Ascending aorta (tissue), 2 donors: ENCODE results near the gene FAHD2A. TPM values are rescaled to one million over a fixed set of nuclear protein-coding genes. Genes with fewer than 3 reads are reported as not detected.
"Not testable (repeated sequence)": the region's sequence is repeated elsewhere in the genome, so short reads cannot be mapped to it uniquely, and the experiment has no call there.

ENCODE experiments used
- DNase-seq, 2 donors: peaks; one replicate each; pipeline ENCODE4 v3.0.0-alpha.2; 2019; ENCODE audit warnings: low spot score in 2 of 2
- H3K27ac ChIP-seq, 2 donors: fragments of 200-600 bp; sonication (generic); one replicate each; pipeline ENCODE4 v1.5.1; 2016 to 2017; ENCODE audit warnings: mild to moderate bottlenecking in 1 of 2
- H3K27me3 ChIP-seq: fragments of 200-600 bp; sonication (generic); one replicate; pipeline ENCODE4 v1.5.1; 2017
- H3K36me3 ChIP-seq, 2 donors: fragments of 200-600 bp; sonication (generic); one replicate each; pipeline ENCODE4 v1.5.1; 2016
- H3K4me1 ChIP-seq, 2 donors: fragments of 200-600 bp; sonication (generic); one replicate each; pipeline ENCODE4 v1.5.1; 2016 to 2017; ENCODE audit warnings: mild to moderate bottlenecking in 1 of 2
- H3K4me3 ChIP-seq, 2 donors: fragments of 200-600 bp; sonication (generic); one replicate each; pipeline ENCODE4 v1.5.1; 2016 to 2017; ENCODE audit warnings: mild to moderate bottlenecking in 1 of 2
- H3K9me3 ChIP-seq, 2 donors: fragments of 200-600 bp; sonication (generic); one replicate each; pipeline ENCODE4 v1.5.1; 2016
- intact Hi-C: fragments of 100-400 bp; cut with DNase I; formaldehyde crosslinking; loops from one replicate; pipeline ENCODE4 v1.15.1; 2023
- total RNA-seq: library from RNA; depleted of rRNA; stranded (reverse); fragments of >200 nt; gene quantifications from one replicate; pipeline ENCODE4 v1.1.0, GENCODE V29; 2016
- TF ChIP-seq, protein P1 (sequence below), 3 experiments: fragments of 200-600 bp in 2 of 3; fragments of 450-650 bp in 1 of 3; sonication (generic) in 2 of 3; IDR thresholded peaks; one replicate each; pipeline ENCODE4 v1.5.1; 2016 to 2019; ENCODE audit warnings: antibody characterized with exemption in 3 of 3, mild to moderate bottlenecking in 1 of 3, moderate library complexity in 1 of 3

FAHD2A gene
- total RNA-seq, 1 donor from 2014 or later: 54.0 TPM

DNA sequence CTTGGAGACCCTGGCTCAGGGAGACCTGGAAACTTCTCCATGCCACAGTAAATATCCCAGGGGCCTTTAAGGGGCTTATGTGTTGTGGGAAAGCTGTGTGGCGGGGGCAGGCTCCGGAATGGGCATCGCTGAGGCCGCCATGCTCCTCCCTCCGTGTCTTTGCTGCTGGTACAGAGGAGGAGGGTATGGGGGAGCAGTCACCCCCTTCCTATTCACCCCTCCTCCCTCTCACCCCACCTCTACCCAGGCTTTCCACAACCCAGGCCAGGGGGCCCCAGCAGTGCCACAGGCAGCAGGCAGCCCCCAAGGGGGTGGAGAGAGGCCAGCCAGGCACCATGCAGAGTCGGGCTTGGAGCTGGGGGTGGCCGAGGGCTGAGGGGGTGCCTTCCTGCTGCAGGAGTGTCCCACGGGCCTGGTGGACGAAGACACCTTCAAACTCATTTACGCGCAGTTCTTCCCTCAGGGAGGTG is 28.0 kb upstream of the FAHD2A start:
- Histone ChIP-seq H3K36me3 (peaks cover 0 to 12% of the 10 kb centered on the region in 2 donors), H3K27me3 (no peaks in the 10 kb centered on the region), H3K4me1 (no peaks in the 10 kb centered on the region), H3K27ac (no peak overlapping the region), H3K4me3 (no peak overlapping the region), H3K9me3 (no peaks in the 10 kb centered on the region)
- TF ChIP-seq, protein P1, sequence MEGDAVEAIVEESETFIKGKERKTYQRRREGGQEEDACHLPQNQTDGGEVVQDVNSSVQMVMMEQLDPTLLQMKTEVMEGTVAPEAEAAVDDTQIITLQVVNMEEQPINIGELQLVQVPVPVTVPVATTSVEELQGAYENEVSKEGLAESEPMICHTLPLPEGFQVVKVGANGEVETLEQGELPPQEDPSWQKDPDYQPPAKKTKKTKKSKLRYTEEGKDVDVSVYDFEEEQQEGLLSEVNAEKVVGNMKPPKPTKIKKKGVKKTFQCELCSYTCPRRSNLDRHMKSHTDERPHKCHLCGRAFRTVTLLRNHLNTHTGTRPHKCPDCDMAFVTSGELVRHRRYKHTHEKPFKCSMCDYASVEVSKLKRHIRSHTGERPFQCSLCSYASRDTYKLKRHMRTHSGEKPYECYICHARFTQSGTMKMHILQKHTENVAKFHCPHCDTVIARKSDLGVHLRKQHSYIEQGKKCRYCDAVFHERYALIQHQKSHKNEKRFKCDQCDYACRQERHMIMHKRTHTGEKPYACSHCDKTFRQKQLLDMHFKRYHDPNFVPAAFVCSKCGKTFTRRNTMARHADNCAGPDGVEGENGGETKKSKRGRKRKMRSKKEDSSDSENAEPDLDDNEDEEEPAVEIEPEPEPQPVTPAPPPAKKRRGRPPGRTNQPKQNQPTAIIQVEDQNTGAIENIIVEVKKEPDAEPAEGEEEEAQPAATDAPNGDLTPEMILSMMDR (IDR thresholded peaks at IDR 0.05): no peak
- peak in 1 of 2 donors; percentile 33 for DNase-seq
- intact Hi-C loops: no loop called here

DNA sequence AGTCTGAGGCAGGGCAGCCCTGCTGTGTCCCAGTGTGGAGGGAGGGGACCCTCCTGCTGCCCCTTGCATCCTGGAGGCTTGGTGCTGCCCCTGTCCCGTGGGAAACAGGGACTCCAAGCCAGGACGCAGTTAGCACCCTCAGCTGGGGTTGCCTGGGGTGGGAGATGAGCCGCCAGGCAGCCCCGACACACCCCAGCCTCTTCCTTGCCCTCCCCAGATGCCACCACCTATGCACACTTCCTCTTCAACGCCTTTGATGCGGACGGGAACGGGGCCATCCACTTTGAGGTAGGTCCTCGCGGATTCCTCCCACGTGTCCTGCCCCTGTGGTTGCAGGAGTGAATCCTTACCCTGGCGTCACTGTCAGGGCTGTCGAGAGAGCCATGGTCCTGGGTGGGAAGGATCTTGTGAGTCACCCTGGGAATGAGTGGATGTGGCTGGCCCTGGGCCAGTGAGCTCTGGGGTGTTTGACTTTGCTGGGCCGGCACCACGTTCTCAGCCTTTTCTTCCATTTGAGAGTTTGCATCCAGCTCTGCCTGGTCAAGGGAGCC is 27.5 kb upstream of the FAHD2A start:
- DNase-seq: peak in 1 of 2 donors; percentile 53
- peaks cover 0 to 12% of the 10 kb centered on the region in 2 donors for H3K36me3 ChIP-seq
- intact Hi-C loops: no loop called here
- no peaks in the 10 kb centered on the region for H3K9me3 ChIP-seq
- H3K4me1 ChIP-seq: no peaks in the 10 kb centered on the region
- no peak overlapping the region for H3K27ac ChIP-seq
- TF ChIP-seq, protein P1 (IDR thresholded peaks at IDR 0.05): no peak
- H3K27me3 ChIP-seq: no peaks in the 10 kb centered on the region
- H3K4me3 ChIP-seq: no peak overlapping the region

DNA sequence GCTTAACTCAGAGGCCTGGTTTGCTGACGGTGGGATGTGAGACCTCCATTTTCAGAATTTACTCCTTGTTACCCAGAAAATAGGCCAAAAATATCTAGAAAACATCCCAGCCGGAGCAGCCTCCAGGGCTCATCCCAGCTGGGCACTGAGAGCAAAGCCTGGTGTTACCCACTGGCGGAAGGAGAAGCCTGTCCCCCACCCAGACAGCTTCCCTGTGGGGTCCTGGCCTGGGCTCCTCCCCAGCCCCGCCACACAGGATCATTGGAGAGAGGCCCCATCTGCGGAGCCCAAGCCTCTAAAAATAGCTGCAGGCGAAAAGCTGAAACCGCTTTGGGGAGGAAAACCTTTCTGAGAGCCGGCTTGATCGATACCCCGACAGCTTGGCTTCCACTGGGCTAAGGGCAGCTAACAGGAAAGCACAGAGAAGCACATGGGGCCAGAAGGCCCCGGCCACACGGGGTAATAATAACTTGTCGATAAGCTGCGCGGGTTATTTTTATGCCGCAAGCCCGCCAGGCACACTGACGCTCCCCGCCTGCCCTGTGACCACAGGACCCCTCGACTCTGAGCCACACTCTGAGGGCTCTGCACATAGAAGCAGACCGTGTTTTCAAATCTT is 26.9 kb upstream of the FAHD2A start:
- intact Hi-C loops: no loop called here
- Histone ChIP-seq H3K36me3 (peaks cover 0 to 12% of the 10 kb centered on the region in 2 donors), H3K9me3 (no peaks in the 10 kb centered on the region), H3K27ac (no peak overlapping the region), H3K4me3 (no peak overlapping the region), H3K4me1 (no peaks in the 10 kb centered on the region), H3K27me3 (no peaks in the 10 kb centered on the region)
- TF ChIP-seq, protein P1 (IDR thresholded peaks at IDR 0.05): no peak
- peak in 1 of 2 donors; percentile 34 for DNase-seq

DNA sequence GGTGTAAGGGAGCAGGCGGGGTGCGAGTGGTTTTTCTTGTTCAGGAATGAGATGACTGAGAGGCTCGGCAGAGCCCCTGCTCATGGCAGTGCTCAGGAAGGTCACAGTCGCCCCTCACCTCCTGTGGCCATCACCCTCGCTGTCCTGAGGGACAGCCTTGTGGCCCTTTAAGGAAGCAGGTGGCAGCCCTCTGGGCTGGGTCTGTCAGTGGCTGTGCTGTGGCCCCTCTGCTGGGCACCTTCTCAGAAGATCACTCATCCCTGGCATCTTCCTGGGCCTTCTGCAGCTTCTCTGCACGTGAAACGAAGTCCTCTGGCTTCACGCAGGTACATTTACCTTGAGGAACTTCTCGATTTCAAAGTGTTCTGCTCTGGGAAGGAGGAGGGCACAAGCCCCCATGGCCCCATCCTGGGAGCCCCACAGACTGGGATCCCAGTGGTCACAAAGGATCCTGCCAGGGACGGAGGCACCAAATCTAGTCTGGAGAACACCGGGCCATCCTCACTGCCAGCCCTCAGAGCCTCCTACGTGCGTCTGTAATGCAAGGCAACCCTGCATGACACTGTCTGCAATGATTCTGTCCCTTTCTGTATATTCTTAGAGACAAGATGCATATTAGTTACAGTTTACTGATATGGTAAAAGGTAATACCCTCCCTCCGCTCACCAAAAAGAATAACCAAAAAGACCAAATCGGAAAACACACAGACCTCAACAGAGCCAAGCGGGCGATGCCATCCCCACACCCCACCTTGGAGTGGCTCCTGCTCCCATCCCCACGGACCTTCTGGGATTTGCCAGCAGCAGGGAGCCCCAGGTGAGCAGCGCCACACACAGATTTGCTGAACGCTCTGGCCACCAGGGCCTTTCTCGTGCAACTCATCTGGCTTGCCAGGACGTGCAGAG is 25.9 kb upstream of the FAHD2A start:
- Histone ChIP-seq H3K4me1 (no peaks in the 10 kb centered on the region), H3K27ac (no peak overlapping the region), H3K27me3 (no peaks in the 10 kb centered on the region), H3K4me3 (no peak overlapping the region), H3K9me3 (no peaks in the 10 kb centered on the region), H3K36me3 (peaks cover 0 to 12% of the 10 kb centered on the region in 2 donors)
- TF ChIP-seq, protein P1 (IDR thresholded peaks at IDR 0.05): no peak
- DNase-seq: peak in 1 of 2 donors; percentile 54
- intact Hi-C loops: no loop called here

DNA sequence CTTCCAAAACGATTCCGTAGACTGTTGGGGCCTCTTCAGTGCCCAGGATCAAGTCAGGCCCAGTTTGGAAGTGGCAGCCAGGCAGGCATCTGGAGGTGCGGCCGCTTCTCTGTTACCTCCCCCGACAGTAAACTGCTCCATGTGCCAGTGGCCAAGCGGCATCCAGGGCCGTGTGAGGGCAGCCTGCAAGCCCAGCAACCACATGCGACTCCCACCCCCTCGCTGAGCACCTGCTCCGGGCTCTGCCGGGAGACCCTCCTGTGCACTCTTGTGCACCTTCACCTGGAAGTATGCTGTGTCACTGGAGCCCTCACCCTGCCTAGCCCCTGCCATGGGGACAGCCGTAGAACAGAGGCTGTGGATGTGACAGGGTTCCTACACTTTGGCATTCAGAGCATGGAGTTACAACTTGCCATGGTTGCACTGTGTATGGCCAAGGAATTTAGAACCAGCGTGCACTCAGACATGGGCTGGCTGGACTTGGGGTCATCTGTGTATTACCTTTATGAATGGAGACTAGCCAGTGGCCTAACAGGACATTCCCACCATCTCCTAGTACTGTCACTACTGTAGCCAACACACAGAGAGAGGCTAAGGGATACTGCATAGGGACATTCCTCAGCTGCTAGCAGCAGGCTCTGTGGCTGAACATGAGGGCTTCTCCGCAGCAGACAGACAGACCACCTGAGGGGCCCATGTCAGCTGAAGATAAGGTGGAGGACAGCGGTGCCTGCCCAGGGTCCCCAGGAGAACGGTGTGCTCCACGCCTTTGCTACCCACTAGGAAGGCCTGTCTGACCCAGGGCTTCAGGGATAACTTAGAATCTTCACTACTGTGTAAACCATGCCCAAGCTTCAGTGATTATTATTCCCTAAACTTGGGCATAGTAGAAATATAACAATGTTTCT is 25.0 kb upstream of the FAHD2A start:
- peak in 1 of 2 donors; percentile 55 for DNase-seq

DNA sequence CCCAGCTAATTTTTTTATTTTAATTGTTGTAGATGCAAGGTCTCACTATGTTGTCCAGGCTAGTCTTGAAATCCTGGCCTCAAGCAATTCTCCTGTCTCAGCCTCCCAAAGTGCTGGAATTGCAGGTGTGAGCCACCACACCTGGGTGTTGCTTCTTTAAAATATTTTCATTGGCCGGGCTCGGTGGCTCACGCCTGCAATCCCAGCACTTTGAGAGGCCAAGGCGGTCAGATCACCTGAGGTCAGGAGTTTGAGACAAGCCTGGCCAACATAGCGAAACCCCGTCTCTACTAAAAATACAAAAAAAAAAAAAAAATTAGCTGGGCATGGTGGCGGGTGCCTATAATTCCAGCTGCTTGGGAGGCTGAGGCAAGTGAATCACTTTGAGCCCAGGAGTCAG is 24.2 kb upstream of the FAHD2A start:
- H3K4me1 ChIP-seq, H3K4me3 ChIP-seq, H3K27me3 ChIP-seq, H3K27ac ChIP-seq, H3K9me3 ChIP-seq, intact Hi-C loops: not testable (repeated sequence)
- peak in 1 of 2 donors; percentile 19 for DNase-seq
- H3K36me3 ChIP-seq: peaks cover 0 to 12% of the 10 kb centered on the region in 2 donors

More for the DNA sequence above, 25.0 kb upstream of the FAHD2A start:
- no peak overlapping the region for H3K27ac ChIP-seq
- H3K4me1 ChIP-seq: no peaks in the 10 kb centered on the region
- H3K4me3 ChIP-seq: no peak overlapping the region
- H3K27me3 ChIP-seq: no peaks in the 10 kb centered on the region
- TF ChIP-seq, protein P1 (IDR thresholded peaks at IDR 0.05): no peak
- peaks cover 0 to 12% of the 10 kb centered on the region in 2 donors for H3K36me3 ChIP-seq
- intact Hi-C loops: no loop called here
- no peaks in the 10 kb centered on the region for H3K9me3 ChIP-seq
